ENCODE results near the gene ARL5A. TPM values are rescaled to one million over a fixed set of nuclear protein-coding genes. Genes with fewer than 3 reads are reported as not detected.

The ARL5A gene
- total RNA-seq, 6 experiments from 2014 or later, result 20.0 to 33.3 (median 22.4) TPM

GRCh38 chr2:151841047-151841424 lies 12.8 kb upstream of the ARL5A start:
- Histone ChIP-seq H3K4me3 (no peak overlapping the region), H3K36me3 (no peaks in the 10 kb centered on the region), H3K27ac (no peak overlapping the region), H3K4me1 (no peaks in the 10 kb centered on the region), H3K9me3 (no peaks in the 10 kb centered on the region), H3K27me3 (no peaks in the 10 kb centered on the region)
- no peak for ATAC-seq
- no peak for TF ChIP-seq POLR2A (IDR thresholded peaks at IDR 0.05)
- TF ChIP-seq, protein P1, sequence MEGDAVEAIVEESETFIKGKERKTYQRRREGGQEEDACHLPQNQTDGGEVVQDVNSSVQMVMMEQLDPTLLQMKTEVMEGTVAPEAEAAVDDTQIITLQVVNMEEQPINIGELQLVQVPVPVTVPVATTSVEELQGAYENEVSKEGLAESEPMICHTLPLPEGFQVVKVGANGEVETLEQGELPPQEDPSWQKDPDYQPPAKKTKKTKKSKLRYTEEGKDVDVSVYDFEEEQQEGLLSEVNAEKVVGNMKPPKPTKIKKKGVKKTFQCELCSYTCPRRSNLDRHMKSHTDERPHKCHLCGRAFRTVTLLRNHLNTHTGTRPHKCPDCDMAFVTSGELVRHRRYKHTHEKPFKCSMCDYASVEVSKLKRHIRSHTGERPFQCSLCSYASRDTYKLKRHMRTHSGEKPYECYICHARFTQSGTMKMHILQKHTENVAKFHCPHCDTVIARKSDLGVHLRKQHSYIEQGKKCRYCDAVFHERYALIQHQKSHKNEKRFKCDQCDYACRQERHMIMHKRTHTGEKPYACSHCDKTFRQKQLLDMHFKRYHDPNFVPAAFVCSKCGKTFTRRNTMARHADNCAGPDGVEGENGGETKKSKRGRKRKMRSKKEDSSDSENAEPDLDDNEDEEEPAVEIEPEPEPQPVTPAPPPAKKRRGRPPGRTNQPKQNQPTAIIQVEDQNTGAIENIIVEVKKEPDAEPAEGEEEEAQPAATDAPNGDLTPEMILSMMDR (IDR thresholded peaks at IDR 0.05), result no peak
- WGBS (ENCODE audit: insufficient coverage, low coverage, low lambda C conversion rate, missing lambda C conversion rate), result 76% methylated on average over 2 of the region's 2 CpGs
- DNase-seq, result no peak
- intact Hi-C loops (cut with DNase I), result no loop called here

DNA sequence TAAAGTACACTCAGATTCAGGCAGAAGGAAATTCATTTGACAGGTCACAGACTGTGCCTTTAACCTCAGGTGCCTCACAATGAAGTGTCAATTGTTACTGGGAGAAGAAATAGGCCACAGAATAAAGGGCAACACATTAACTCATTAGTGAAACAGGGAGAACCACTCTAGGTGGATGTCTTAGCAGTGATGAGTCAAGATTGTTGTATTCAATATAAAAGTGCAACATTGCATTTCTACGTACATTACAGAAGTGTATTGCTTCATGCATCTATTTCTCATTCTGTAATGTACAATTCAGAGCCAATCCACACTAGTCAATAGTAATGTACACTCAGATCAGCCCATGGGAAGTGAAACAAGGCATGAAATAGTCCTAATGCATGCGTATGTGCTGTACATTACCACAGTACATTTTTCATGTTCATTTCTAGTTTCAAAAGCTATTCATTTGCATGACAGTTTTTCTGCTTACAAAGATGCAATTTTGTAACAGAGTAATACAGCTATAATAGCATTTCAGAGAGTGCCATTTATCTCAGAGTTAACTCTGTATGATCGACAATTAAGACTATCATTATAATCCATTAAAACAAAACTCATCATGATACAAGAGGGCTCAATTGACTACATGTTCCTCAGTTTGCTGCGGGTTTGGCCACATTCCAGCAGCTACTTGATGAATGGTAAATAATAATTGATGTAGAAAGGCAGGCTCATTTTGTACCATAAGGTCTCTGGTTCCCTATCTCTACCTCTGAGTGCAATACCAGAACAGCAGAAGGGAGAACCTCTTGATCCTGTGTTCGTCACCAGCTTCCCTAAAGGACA lies 12.2 kb upstream of the ARL5A start:
- no peak overlapping the region for H3K27ac ChIP-seq
- H3K4me1 ChIP-seq, result no peaks in the 10 kb centered on the region
- no peak for DNase-seq
- intact Hi-C loops (cut with DNase I), result no loop called here
- TF ChIP-seq, protein P1 (IDR thresholded peaks at IDR 0.05), result no peak
- no peak for TF ChIP-seq POLR2A (IDR thresholded peaks at IDR 0.05)
- WGBS (ENCODE audit: insufficient coverage, low coverage, low lambda C conversion rate, missing lambda C conversion rate), result 69% methylated on average over 5 of the region's 5 CpGs
- no peaks in the 10 kb centered on the region for H3K27me3 ChIP-seq
- H3K36me3 ChIP-seq, result no peaks in the 10 kb centered on the region
- no peaks in the 10 kb centered on the region for H3K9me3 ChIP-seq
- no peak overlapping the region for H3K4me3 ChIP-seq
- peak in 2 of 4 donors; percentile 23 to 48 for ATAC-seq

DNA sequence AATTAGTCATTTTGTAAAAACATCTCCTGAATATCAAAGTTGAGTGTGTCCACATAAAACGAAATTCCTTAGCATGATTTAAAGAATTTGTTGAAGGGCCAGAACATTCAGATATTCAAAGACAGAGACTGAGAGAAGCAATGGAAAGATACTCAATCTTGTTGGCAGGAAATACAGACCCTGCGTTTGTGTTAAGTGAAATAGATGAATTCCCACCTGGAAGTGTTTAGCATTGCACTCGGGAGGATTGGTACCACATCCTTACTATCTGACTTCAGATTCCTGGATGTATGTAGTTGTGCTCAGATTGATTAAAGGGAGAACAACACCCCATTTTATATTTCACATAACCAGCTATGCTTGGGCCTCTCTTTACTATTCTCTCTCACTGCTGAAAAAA lies 9.7 kb upstream of the ARL5A start:
- ATAC-seq (no peak), DNase-seq (no peak)
- no peak overlapping the region for H3K4me3 ChIP-seq
- H3K36me3 ChIP-seq, result no peaks in the 10 kb centered on the region
- H3K9me3 ChIP-seq, result no peaks in the 10 kb centered on the region
- WGBS (ENCODE audit: insufficient coverage, low coverage, low lambda C conversion rate, missing lambda C conversion rate), result 64% methylated on average over 3 of the region's 3 CpGs
- H3K27me3 ChIP-seq, result no peaks in the 10 kb centered on the region
- intact Hi-C loops (cut with DNase I), result no loop called here
- H3K27ac ChIP-seq, result no peak overlapping the region
- TF ChIP-seq POLR2A (IDR thresholded peaks at IDR 0.05), result no peak
- TF ChIP-seq, protein P1 (IDR thresholded peaks at IDR 0.05), result no peak
- no peaks in the 10 kb centered on the region for H3K4me1 ChIP-seq

GRCh38 chr2:151833984-151834383 lies 5.8 kb upstream of the ARL5A start:
- Histone ChIP-seq H3K27ac (no peak overlapping the region), H3K9me3 (no peaks in the 10 kb centered on the region), H3K36me3 (no peaks in the 10 kb centered on the region), H3K4me1 (no peaks in the 10 kb centered on the region), H3K27me3 (no peaks in the 10 kb centered on the region), H3K4me3 (no peak overlapping the region)
- ATAC-seq, result no peak
- intact Hi-C loops (cut with DNase I), result no loop called here
- no peak for DNase-seq
- no peak for TF ChIP-seq POLR2A (IDR thresholded peaks at IDR 0.05)
- TF ChIP-seq, protein P1 (IDR thresholded peaks at IDR 0.05), result no peak
- 86% methylated on average over 3 of the region's 3 CpGs for WGBS (ENCODE audit: insufficient coverage, low coverage, low lambda C conversion rate, missing lambda C conversion rate)
